ENCODE results near the gene SLC4A2.

The SLC4A2 gene

DNA sequence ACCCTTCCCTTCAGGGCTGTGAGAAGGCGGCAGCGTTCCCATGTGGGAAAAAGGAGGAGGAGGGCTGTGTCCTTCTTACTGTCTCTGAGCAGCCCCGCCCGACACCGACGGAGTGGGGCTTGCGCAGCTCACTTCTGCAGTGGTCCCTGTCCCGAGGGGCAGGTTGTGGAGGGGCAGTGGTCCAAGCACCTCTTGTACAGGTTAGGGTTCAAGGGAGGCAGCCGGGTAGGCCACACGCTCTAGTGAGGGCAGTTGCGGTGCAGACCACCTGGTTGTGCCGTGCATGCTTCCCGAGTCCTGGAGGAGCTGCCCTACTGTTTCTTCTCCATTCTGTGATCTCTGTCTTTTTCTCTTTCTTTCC, 59.6 kb downstream of the SLC4A2 start:
- H3K9ac ChIP-seq (ENCODE audit: insufficient read length, low read depth) = no peak overlapping the region
- no peak overlapping the region for H3K4me3 ChIP-seq (ENCODE audit: insufficient read length, low read depth)
- H3K4me1 ChIP-seq (ENCODE audit: insufficient read depth, insufficient read length) = peaks cover 13% of the 10 kb centered on the region
- H3K36me3 ChIP-seq (ENCODE audit: insufficient read depth, insufficient read length, low read length) = peaks cover 76% of the 10 kb centered on the region
- no peaks in the 10 kb centered on the region for H3K27me3 ChIP-seq (ENCODE audit: insufficient read depth, insufficient read length)
- H3K9me3 ChIP-seq (ENCODE audit: insufficient read depth, low read length) = peaks cover 10% of the 10 kb centered on the region; the same call in 1 of the 2 replicates
- TF ChIP-seq ZNF274 (IDR thresholded peaks at IDR 0.05; ENCODE audit: low read depth, low read length) (no peak), YY1 (IDR thresholded peaks at IDR 0.05; ENCODE audit: insufficient read depth, insufficient read length) (no peak), SUZ12 (IDR thresholded peaks at IDR 0.05; ENCODE audit: extremely low read depth, insufficient read depth, insufficient read length) (no peak)
- DNase-seq (ENCODE audit: low read depth, low spot score) = no peak

DNA sequence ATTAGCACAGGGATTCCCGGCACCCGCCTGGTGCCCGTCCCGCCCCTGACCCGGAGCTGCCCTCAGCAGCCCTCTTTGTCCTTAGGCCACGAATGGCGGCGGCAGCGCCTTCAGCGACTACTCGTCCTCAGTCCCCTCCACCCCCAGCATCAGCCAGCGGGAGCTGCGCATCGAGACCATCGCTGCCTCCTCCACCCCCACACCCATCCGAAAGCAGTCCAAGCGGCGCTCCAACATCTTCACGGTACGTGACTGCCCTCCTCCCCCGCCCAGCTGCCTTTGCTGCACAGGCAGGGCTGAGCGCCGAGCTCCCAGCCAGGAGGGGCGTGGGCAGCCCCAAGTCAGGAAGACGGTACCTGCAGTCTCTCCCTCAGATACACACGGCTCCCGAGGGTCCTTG, 60.5 kb downstream of the SLC4A2 start:
- Histone ChIP-seq H3K9ac (ENCODE audit: insufficient read length, low read depth) (peak overlapping the region; percentile 42), H3K27me3 (ENCODE audit: insufficient read depth, insufficient read length) (no peaks in the 10 kb centered on the region), H3K4me3 (ENCODE audit: insufficient read length, low read depth) (no peak overlapping the region), H3K9me3 (ENCODE audit: insufficient read depth, low read length) (peaks cover 18% of the 10 kb centered on the region; the same call in 1 of the 2 replicates), H3K4me1 (ENCODE audit: insufficient read depth, insufficient read length) (peaks cover 15% of the 10 kb centered on the region), H3K36me3 (ENCODE audit: insufficient read depth, insufficient read length, low read length) (peaks cover 85% of the 10 kb centered on the region)
- no peak for TF ChIP-seq SUZ12 (IDR thresholded peaks at IDR 0.05; ENCODE audit: extremely low read depth, insufficient read depth, insufficient read length)
- TF ChIP-seq YY1 (IDR thresholded peaks at IDR 0.05; ENCODE audit: insufficient read depth, insufficient read length) = no peak
- TF ChIP-seq ZNF274 (IDR thresholded peaks at IDR 0.05; ENCODE audit: low read depth, low read length) = no peak
- DNase-seq (ENCODE audit: low read depth, low spot score) = no peak

- Histone ChIP-seq H3K27me3 (ENCODE audit: insufficient read depth, insufficient read length) (no peaks in the 10 kb centered on the region), H3K4me3 (ENCODE audit: insufficient read length, low read depth) (no peak overlapping the region), H3K9ac (ENCODE audit: insufficient read length, low read depth) (no peak overlapping the region), H3K9me3 (ENCODE audit: insufficient read depth, low read length) (peaks cover 18% of the 10 kb centered on the region; the same call in 1 of the 2 replicates), H3K4me1 (ENCODE audit: insufficient read depth, insufficient read length) (peaks cover 15% of the 10 kb centered on the region), H3K36me3 (ENCODE audit: insufficient read depth, insufficient read length, low read length) (peaks cover 87% of the 10 kb centered on the region)
- TF ChIP-seq YY1 (IDR thresholded peaks at IDR 0.05; ENCODE audit: insufficient read depth, insufficient read length) (no peak), SUZ12 (IDR thresholded peaks at IDR 0.05; ENCODE audit: extremely low read depth, insufficient read depth, insufficient read length) (no peak), ZNF274 (IDR thresholded peaks at IDR 0.05; ENCODE audit: low read depth, low read length) (no peak)
- DNase-seq (ENCODE audit: low read depth, low spot score) = no peak
Observed at GRCh38 chr7:151120896-151121295, 61.5 kb downstream of the SLC4A2 start.

DNA sequence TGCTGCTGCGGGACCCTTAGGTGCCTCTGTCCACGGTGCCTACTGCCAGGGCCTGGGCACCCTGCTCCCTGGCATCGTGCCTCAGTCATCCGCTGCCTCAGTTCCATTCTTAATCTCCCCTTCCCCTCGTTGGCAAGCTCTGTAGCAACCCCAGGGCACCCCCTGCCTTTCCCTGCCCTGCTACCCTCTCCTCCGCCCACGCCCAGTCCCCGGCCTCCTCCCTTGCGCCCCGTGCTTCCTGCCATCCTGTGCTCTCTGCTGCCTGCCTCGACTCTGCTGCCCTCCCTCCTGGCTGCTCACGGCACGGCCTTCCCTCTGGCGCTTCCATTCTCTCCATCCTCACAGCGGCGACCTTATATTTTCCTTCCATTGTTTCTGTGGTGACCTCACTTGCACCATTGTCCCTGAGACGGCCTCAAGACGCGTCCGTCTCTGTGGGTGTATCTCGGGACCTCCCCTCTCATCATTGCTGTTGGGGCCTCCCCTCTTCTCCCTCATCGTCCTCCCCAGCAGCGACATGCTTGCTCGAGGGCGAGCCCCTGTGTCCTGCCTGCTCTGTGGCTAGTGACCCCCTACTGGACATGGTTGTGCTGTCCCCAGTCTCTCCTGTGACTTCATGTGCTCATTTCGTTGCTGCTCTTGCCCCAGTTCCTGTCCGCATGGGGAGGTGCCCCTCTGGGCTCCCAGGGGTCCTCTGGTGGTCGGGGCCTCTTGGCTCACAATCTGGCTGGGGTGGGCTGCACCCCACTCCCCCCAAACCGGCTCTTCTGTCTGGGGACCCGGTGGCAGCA, 62.2 kb downstream of the SLC4A2 start:
- Histone ChIP-seq H3K4me1 (ENCODE audit: insufficient read depth, insufficient read length) (peaks cover 12% of the 10 kb centered on the region), H3K36me3 (ENCODE audit: insufficient read depth, insufficient read length, low read length) (peaks cover 86% of the 10 kb centered on the region)
- DNase-seq (ENCODE audit: low read depth, low spot score) = no peak

GRCh38 chr7:151122276-151122675, 62.9 kb downstream of the SLC4A2 start:
- peaks cover 86% of the 10 kb centered on the region for H3K36me3 ChIP-seq (ENCODE audit: insufficient read depth, insufficient read length, low read length)
- TF ChIP-seq YY1 (IDR thresholded peaks at IDR 0.05; ENCODE audit: insufficient read depth, insufficient read length) (no peak), SUZ12 (IDR thresholded peaks at IDR 0.05; ENCODE audit: extremely low read depth, insufficient read depth, insufficient read length) (no peak), ZNF274 (IDR thresholded peaks at IDR 0.05; ENCODE audit: low read depth, low read length) (no peak)
- no peak for DNase-seq (ENCODE audit: low read depth, low spot score)

More for the DNA sequence above, 62.2 kb downstream of the SLC4A2 start:
- Histone ChIP-seq H3K9me3 (ENCODE audit: insufficient read depth, low read length) (peaks cover 18% of the 10 kb centered on the region; the same call in 1 of the 2 replicates), H3K9ac (ENCODE audit: insufficient read length, low read depth) (no peak overlapping the region), H3K27me3 (ENCODE audit: insufficient read depth, insufficient read length) (no peaks in the 10 kb centered on the region), H3K4me3 (ENCODE audit: insufficient read length, low read depth) (no peak overlapping the region)
- TF ChIP-seq SUZ12 (IDR thresholded peaks at IDR 0.05; ENCODE audit: extremely low read depth, insufficient read depth, insufficient read length) (no peak), YY1 (IDR thresholded peaks at IDR 0.05; ENCODE audit: insufficient read depth, insufficient read length) (no peak), ZNF274 (IDR thresholded peaks at IDR 0.05; ENCODE audit: low read depth, low read length) (no peak)

DNA sequence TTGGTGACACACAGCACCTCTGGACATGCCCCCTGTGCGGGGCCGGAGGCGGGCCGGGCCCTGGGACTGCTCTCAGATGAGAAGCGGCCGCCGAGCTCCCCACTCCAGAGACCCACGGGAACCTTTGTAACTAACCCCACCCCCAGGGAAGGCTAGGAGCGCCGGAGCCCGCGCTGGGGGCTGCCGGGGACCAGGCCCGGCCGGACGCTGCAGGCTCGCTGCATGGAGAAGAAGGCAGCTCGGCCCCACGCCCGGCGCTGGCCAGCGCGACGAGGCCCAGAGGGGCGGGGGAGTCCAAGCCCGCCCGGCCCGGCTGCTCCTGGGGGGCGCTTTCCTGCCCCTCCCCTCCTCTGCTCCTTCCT, 63.4 kb downstream of the SLC4A2 start:
- peaks cover 16% of the 10 kb centered on the region for H3K4me1 ChIP-seq (ENCODE audit: insufficient read depth, insufficient read length)
- H3K36me3 ChIP-seq (ENCODE audit: insufficient read depth, insufficient read length, low read length) = peaks cover 86% of the 10 kb centered on the region
- H3K9me3 ChIP-seq (ENCODE audit: insufficient read depth, low read length) = peaks cover 18% of the 10 kb centered on the region; the same call in 1 of the 2 replicates
- no peak for TF ChIP-seq SUZ12 (IDR thresholded peaks at IDR 0.05; ENCODE audit: extremely low read depth, insufficient read depth, insufficient read length)
- TF ChIP-seq ZNF274 (IDR thresholded peaks at IDR 0.05; ENCODE audit: low read depth, low read length) = no peak
- TF ChIP-seq YY1 (IDR thresholded peaks at IDR 0.05; ENCODE audit: insufficient read depth, insufficient read length) = no peak
- DNase-seq (ENCODE audit: low read depth, low spot score) = no peak
- H3K9ac ChIP-seq (ENCODE audit: insufficient read length, low read depth) = no peak overlapping the region
- no peaks in the 10 kb centered on the region for H3K27me3 ChIP-seq (ENCODE audit: insufficient read depth, insufficient read length)
- H3K4me3 ChIP-seq (ENCODE audit: insufficient read length, low read depth) = no peak overlapping the region

More at GRCh38 chr7:151122276-151122675, 62.9 kb downstream of the SLC4A2 start:
- peaks cover 16% of the 10 kb centered on the region for H3K4me1 ChIP-seq (ENCODE audit: insufficient read depth, insufficient read length)
- no peak overlapping the region for H3K4me3 ChIP-seq (ENCODE audit: insufficient read length, low read depth)
- no peaks in the 10 kb centered on the region for H3K27me3 ChIP-seq (ENCODE audit: insufficient read depth, insufficient read length)
- peaks cover 18% of the 10 kb centered on the region; the same call in 1 of the 2 replicates for H3K9me3 ChIP-seq (ENCODE audit: insufficient read depth, low read length)
- no peak overlapping the region for H3K9ac ChIP-seq (ENCODE audit: insufficient read length, low read depth)

GRCh38 chr7:151123158-151123821, 63.9 kb downstream of the SLC4A2 start:
- H3K36me3 ChIP-seq (ENCODE audit: insufficient read depth, insufficient read length, low read length) = peaks cover 86% of the 10 kb centered on the region
- no peaks in the 10 kb centered on the region for H3K27me3 ChIP-seq (ENCODE audit: insufficient read depth, insufficient read length)
- TF ChIP-seq YY1 (IDR thresholded peaks at IDR 0.05; ENCODE audit: insufficient read depth, insufficient read length) = no peak
- no peak for TF ChIP-seq ZNF274 (IDR thresholded peaks at IDR 0.05; ENCODE audit: low read depth, low read length)
- TF ChIP-seq SUZ12 (IDR thresholded peaks at IDR 0.05; ENCODE audit: extremely low read depth, insufficient read depth, insufficient read length) = no peak

More at GRCh38 chr7:151123158-151123821, 63.9 kb downstream of the SLC4A2 start:
- H3K4me3 ChIP-seq (ENCODE audit: insufficient read length, low read depth) = no peak overlapping the region
- peaks cover 18% of the 10 kb centered on the region; the same call in 1 of the 2 replicates for H3K9me3 ChIP-seq (ENCODE audit: insufficient read depth, low read length)
- no peak for DNase-seq (ENCODE audit: low read depth, low spot score)
- H3K4me1 ChIP-seq (ENCODE audit: insufficient read depth, insufficient read length) = peaks cover 16% of the 10 kb centered on the region
- no peak overlapping the region for H3K9ac ChIP-seq (ENCODE audit: insufficient read length, low read depth)

Data from NT2/D1 (cell line).